NCI-H2081 treated with DMSO at 0.1 percent for 48 hours (cell line): ENCODE data around the gene ARL15.
"Not testable (repeated sequence)": the region's sequence is repeated elsewhere in the genome, so short reads cannot be mapped to it uniquely, and the experiment has no call there.

Experiments used
- DNase-seq: peaks from one replicate; lab custom pipeline; 2025; lab: John Stamatoyannopoulos, UW

Gene ARL15

GRCh38 chr5:53890490-53890889 is 419.9 kb downstream of the ARL15 start:
- DNase-seq = no peak

- DNase-seq = no peak
Observed at GRCh38 chr5:53884844-53885243, 425.5 kb downstream of the ARL15 start.

DNA sequence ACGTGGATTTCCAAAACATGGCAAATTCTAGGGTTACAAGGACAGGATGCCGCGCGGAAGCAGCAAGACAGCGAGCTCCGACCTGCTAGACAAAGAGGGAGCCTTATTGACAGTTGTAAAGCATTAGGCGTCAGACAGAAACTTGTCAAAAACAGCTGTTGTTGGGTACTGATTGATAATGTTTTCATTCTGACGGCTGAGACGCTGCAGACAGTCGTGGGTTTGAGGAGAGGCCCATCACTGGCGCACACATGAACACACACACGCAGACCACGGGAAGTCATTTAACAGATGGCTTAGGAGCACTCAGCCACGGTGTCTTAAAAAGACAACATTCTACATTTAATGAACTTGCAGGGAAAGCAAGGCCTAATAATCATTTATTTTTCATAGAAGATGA is 426.0 kb downstream of the ARL15 start:
- no peak for DNase-seq

GRCh38 chr5:53882676-53883031 is 427.7 kb downstream of the ARL15 start:
- no peak for DNase-seq

- no peak for DNase-seq
Observed at GRCh38 chr5:53882006-53882675, 428.2 kb downstream of the ARL15 start.

DNA sequence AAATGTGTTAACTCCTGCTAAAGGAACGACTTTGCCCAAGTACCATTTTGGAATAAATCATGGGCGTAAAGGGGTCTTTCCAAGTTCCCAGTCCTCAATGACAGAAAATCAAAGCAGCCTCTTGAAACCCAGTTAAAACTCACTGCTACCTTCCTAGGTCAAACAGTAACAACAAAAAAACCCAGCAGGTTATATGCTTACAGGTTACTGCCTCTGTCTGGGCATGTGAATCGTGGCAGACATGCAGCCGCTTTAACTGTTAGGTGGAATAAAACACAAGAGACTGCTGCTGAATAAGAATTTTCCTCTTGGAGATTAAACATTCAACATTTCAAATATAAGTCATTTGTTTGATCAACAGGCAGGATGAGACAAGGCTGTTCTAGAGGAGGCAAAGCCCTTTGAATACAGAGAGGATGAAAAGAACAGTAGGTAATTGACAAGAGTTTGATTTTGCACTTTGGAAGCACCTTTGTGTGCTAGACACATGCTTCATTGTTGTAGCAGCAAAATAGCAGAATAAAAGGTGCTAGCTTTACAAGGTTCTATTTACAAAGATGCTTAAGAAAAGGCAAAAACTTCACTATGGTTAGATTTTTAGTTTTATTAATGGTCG is 430.6 kb downstream of the ARL15 start:
- DNase-seq = no peak

DNA sequence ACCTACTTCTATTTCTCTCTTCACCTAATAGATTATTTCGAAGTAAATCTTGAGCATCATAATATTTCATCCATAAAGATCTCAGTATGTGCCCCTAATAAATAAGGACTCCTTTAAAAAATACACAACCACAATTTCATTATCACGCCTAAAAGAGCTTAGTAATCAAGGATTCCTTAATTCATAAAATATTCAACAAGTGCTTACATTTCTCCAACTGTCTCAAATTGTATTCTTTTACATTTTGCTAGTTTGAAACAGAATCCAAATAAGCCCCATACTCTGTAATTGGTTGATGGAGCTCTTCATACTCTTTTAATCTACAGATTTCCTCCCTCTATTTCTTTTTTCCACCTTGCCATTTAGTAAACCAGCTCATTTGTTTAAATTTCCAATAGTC is 432.4 kb downstream of the ARL15 start:
- DNase-seq = no peak

DNA sequence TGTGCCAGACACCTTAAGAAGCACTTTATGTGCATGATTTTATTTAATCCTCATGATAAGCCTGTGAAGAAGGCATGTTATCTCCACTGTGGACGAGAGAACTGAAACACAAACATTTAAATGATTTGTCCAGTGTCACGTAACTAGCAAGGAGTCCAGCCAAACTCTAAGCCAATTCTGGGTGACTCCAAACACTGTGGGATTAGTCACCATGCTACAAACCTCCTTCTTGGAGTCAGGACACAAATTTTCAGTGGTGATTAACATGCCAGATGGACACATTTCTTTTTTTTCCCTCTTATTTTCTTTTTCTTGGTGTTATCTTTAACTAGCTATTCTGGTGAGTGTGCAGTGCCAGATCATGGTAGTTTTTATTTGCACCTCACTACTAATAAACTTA is 433.1 kb downstream of the ARL15 start:
- DNase-seq = no peak

GRCh38 chr5:53874409-53874808 is 436.0 kb downstream of the ARL15 start:
- no peak for DNase-seq

- DNase-seq = no peak
Observed at GRCh38 chr5:53873235-53873634, 437.1 kb downstream of the ARL15 start.

GRCh38 chr5:53871775-53872174 is 438.6 kb downstream of the ARL15 start:
- no peak for DNase-seq

DNA sequence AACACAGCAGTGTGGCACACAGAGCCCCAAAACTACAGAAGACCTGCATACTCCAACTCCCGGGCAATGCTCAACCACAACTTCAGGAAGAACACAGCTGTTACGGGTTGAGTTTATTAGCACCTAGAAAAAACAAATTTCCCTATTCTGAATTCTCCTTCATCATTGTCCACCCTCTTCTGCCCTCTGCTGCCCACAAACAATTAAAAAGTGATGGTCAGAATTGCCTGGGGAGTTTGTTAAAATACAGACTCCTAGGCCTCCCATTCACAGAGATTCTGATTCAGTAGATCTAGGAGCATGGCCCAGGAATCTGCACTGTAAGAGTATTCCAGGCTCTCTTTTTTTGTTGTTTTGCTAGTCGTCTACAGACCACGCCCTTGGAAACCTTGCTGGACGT is 439.3 kb downstream of the ARL15 start:
- no peak for DNase-seq

DNA sequence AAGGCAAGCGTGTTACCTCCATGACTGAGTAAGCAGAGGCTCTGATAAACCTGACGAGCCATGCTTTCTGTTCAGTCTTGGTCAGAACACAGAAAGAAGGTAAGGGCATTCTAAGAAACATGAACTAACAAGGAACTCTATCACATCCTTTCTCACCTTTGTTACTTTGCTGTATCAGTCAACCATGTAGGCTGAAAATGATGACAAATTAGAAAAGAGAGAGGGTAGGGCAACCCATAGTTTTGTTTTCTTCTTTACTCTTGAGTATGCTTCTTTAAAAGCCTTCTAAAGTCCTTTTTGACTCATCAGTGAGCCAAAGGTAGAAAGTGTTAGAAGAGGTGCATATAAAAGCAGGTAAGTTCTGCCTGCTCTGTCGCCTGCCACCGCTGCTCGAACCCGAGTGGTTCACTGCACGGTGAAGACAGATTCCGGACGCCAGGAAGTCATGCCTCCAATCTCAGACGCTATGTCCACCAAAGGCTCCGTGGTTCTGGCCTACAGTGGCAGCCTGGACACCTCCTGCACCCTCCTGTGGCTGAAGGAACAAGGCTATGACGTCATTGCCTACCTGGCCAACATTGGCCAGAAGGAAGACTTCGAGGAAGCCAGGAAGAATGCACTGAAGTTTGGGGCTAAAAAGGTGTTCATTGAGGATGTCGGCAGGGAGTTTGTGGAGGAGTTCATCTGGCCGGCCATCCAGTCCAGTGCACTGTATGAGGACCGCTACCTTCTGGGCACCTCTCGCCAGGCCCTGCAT is 451.5 kb downstream of the ARL15 start:
- DNase-seq = no peak

DNA sequence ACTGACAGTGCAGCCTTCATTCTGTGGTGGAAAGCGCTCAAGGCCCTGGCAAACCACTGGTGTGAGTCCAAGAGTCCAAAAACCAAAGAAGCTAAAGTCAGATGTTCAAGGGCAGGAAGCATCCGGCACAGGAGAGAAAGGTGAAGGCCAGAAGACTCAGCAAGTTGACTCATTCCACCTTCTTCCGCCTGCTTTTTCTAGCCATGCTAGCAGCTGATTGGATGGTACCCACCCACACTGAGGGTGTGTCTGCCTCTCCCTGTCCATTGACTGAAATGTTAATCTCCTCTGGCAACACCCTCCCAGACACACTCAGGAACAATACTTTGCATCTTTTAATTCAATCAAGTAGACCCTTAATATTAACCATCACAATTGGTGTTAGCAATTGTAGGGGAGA is 453.9 kb downstream of the ARL15 start:
- no peak for DNase-seq

GRCh38 chr5:53836851-53837430 is 473.4 kb downstream of the ARL15 start:
- DNase-seq = not testable (repeated sequence)

DNA sequence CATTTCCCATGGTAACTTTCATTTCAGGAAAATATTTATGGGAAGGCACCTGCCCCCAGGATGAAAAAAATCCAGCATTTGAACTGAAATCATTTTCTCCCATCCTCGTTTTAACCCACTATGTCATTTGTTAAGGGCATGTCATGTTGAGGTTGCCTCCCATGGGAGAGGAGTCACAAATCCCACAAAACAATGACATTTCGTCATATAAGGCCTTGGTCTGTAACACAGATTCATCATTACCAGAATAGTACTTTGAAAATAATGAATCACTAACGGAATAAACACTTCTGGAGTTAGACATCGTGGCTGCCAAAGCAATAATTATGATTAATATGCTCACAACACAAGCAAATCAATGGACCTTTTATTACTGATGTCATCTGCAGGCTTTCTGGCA is 475.9 kb downstream of the ARL15 start:
- no peak for DNase-seq
